HG03139 (cell line): ENCODE data around the gene TRIM22.

ENCODE experiments used
- ATAC-seq: cut with Tn5 transposase; IDR thresholded peaks from one replicate; pipeline ENCODE4 v1.9.1; 2021; ENCODE audit not compliant: unreplicated experiment

TRIM22 gene

GRCh38 chr11:5737670-5738392, 48.2 kb downstream of the TRIM22 start:
- no peak for ATAC-seq

- no peak for ATAC-seq
Measured at GRCh38 chr11:5738431-5738830, 48.8 kb downstream of the TRIM22 start.

GRCh38 chr11:5746614-5747013, 57.0 kb downstream of the TRIM22 start:
- ATAC-seq = no peak

DNA sequence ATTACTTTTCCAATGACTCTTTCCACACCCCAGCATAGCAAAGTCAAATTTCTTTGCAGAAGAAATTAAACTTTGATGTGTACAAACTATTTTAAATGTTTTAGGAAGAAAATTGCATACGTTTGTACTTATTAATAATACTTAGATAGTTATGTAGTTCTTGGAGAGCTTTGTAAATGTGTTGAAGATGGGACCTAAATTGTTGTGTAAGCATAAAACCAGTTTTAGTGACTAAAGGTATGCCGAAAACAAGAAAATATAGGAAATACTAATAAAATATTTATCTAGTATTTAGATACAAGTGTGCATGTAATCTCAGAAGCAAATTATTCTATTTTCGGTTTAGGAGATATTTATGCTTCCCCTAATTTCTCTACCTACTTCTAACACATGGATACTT, 60.2 kb downstream of the TRIM22 start:
- ATAC-seq = no peak

GRCh38 chr11:5753943-5754342, 64.4 kb downstream of the TRIM22 start, which contains the start of gene OR52N4:
Gene OR52N4 (plus strand): TSS chr11:5754243. CDS start chr11:5754741, 498 bp downstream.
- ATAC-seq = no peak
